Measurements from ENCODE around the gene NEU3.

NEU3 gene

DNA sequence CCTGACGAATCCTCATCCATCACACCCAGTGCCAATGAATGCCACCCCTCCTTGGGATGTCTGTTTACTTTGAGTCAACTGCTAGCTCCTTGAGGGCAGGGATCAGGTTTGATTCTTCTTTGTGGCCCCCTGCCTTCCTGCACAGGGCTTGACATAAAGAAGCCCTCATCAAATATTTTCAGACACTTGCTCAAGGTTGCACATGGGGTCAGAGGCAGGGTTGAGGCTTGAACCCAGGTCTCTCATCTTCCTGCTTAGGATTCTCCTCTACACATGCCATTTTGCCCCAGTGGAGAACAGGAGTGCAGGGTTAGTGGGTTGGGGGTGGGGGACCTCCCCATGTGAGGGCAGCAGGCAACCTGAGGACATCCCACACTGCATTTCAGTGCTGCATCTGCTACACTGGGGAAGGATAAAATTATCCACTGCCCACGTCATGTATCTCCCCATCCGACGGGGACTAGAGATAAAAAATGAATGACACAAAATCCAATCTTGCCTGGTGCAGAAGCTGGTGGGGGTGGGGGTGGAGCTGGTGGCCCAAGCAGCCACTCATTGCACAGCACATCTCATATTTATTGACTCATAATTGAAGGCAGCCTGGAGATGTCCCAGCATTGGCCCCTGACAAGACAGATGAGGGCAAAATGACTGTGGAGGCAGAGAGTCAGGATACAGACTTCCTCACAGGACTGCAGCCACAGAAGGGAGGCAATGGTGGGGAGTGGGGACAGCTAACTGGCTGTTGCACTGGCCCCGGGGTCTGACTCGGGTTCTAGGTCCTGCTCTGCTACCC is 41.3 kb downstream of the NEU3 start:
- TF ChIP-seq CTCF (IDR thresholded peaks at IDR 0.05) = no peak
- H3K27ac ChIP-seq = no peak overlapping the region
- H3K4me3 ChIP-seq = no peak overlapping the region
- DNase-seq (ENCODE audit: low spot score) = no peak

DNA sequence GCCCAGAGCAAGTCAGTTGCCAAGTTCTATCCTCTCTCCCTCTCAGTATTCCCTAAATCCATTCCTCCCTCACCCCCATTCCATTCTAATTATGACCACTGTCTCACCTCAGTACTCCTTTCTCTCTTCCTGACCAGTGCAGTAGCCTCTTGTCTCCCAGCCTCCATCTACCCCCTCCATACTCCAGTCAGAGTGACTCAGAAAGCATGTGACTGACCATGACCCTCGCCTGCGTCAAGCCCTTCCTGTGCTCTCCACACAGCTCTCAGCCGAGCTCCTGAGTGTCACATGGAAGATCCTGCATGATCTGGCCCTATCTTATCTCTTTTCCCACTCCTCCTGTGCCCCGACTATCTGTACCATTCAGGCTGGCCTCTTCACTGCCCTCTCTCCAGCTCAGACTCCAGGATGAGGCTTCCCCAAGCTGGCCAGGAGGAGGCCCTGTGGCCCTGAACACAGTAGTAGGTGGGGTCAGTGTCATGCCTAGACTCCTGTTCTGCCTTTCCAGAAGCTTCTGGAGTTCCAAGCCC is 42.6 kb downstream of the NEU3 start:
- Histone ChIP-seq H3K27ac (no peak overlapping the region), H3K4me3 (no peak overlapping the region)
- DNase-seq (ENCODE audit: low spot score) = no peak
- TF ChIP-seq CTCF (IDR thresholded peaks at IDR 0.05) = no peak

GRCh38 chr11:75031771-75032549 is 43.2 kb downstream of the NEU3 start:
- Histone ChIP-seq H3K4me3 (no peak overlapping the region), H3K27ac (no peak overlapping the region)
- no peak for DNase-seq (ENCODE audit: low spot score)
- peak; percentile 31 for TF ChIP-seq CTCF (IDR thresholded peaks at IDR 0.05)

- no peak overlapping the region for H3K27ac ChIP-seq
- H3K4me3 ChIP-seq = no peak overlapping the region
- no peak for DNase-seq (ENCODE audit: low spot score)
- TF ChIP-seq CTCF (IDR thresholded peaks at IDR 0.05) = no peak
Observed at GRCh38 chr11:75032550-75032935, 43.8 kb downstream of the NEU3 start.

- no peak overlapping the region for H3K27ac ChIP-seq
- TF ChIP-seq CTCF (IDR thresholded peaks at IDR 0.05) = no peak
- no peak overlapping the region for H3K4me3 ChIP-seq
- no peak for DNase-seq (ENCODE audit: low spot score)
Observed at GRCh38 chr11:75033916-75034315, 45.2 kb downstream of the NEU3 start.

- Histone ChIP-seq H3K4me3 (no peak overlapping the region), H3K27ac (no peak overlapping the region)
- DNase-seq (ENCODE audit: low spot score) = no peak
- no peak for TF ChIP-seq CTCF (IDR thresholded peaks at IDR 0.05)
Observed at GRCh38 chr11:75035256-75035655, 46.5 kb downstream of the NEU3 start.

Data from coronary artery (tissue), 2 donors.